ENCODE results near the gene USP28.
A peak's percentile ranks its signal among the peaks of the same experiment; 100 is the strongest.
"Not testable (repeated sequence)": the region's sequence is repeated elsewhere in the genome, so short reads cannot be mapped to it uniquely, and the experiment has no call there.

The USP28 gene

GRCh38 chr11:113802621-113803020 is 72.8 kb downstream of the USP28 start:
- H3K27ac ChIP-seq, result no peak overlapping the region
- no peak overlapping the region for H2AFZ ChIP-seq (ENCODE audit: low read depth)
- no peak overlapping the region for H3K9ac ChIP-seq
- H3K36me3 ChIP-seq (ENCODE audit: insufficient read depth), result no peaks in the 10 kb centered on the region
- H4K20me1 ChIP-seq (ENCODE audit: insufficient read depth), result no peaks in the 10 kb centered on the region
- no peaks in the 10 kb centered on the region for H3K27me3 ChIP-seq (ENCODE audit: insufficient read depth, low read depth)
- H3K4me1 ChIP-seq (ENCODE audit: low read depth, poor library complexity, severe bottlenecking), result no peaks in the 10 kb centered on the region
- no peak overlapping the region for H3K4me2 ChIP-seq
- TF ChIP-seq CTCF (conservative IDR thresholded peaks at IDR 0.05; ENCODE audit: low read depth, low read length), result no peak
- no peaks in the 10 kb centered on the region for H3K79me2 ChIP-seq (ENCODE audit: insufficient read depth, low read depth)
- H3K4me3 ChIP-seq (IDR thresholded peaks at IDR 0.05; ENCODE audit: insufficient read depth, low read depth, low read length), result no peak overlapping the region

GRCh38 chr11:113796663-113797259 is 78.6 kb downstream of the USP28 start:
- H3K9ac ChIP-seq, result no peak overlapping the region
- H2AFZ ChIP-seq (ENCODE audit: low read depth), result no peak overlapping the region
- no peak overlapping the region for H3K4me3 ChIP-seq (IDR thresholded peaks at IDR 0.05; ENCODE audit: insufficient read depth, low read depth, low read length)
- TF ChIP-seq CTCF (conservative IDR thresholded peaks at IDR 0.05; ENCODE audit: low read depth, low read length), result peak; percentile 58
- no peaks in the 10 kb centered on the region for H4K20me1 ChIP-seq (ENCODE audit: insufficient read depth)
- no peaks in the 10 kb centered on the region for H3K4me1 ChIP-seq (ENCODE audit: low read depth, poor library complexity, severe bottlenecking)
- no peaks in the 10 kb centered on the region for H3K27me3 ChIP-seq (ENCODE audit: insufficient read depth, low read depth)
- H3K4me2 ChIP-seq, result no peak overlapping the region
- no peak overlapping the region for H3K27ac ChIP-seq
- H3K79me2 ChIP-seq (ENCODE audit: insufficient read depth, low read depth), result no peaks in the 10 kb centered on the region
- H3K36me3 ChIP-seq (ENCODE audit: insufficient read depth), result no peaks in the 10 kb centered on the region

- no peak overlapping the region for H3K4me3 ChIP-seq (IDR thresholded peaks at IDR 0.05; ENCODE audit: insufficient read depth, low read depth, low read length)
- no peak overlapping the region for H3K27ac ChIP-seq
- no peak overlapping the region for H3K9ac ChIP-seq
- H2AFZ ChIP-seq (ENCODE audit: low read depth), result no peak overlapping the region
- H3K4me1 ChIP-seq (ENCODE audit: low read depth, poor library complexity, severe bottlenecking), result no peaks in the 10 kb centered on the region
- H4K20me1 ChIP-seq (ENCODE audit: insufficient read depth), result no peaks in the 10 kb centered on the region
- no peaks in the 10 kb centered on the region for H3K36me3 ChIP-seq (ENCODE audit: insufficient read depth)
- H3K27me3 ChIP-seq (ENCODE audit: insufficient read depth, low read depth), result no peaks in the 10 kb centered on the region
- H3K79me2 ChIP-seq (ENCODE audit: insufficient read depth, low read depth), result no peaks in the 10 kb centered on the region
- TF ChIP-seq CTCF (conservative IDR thresholded peaks at IDR 0.05; ENCODE audit: low read depth, low read length), result no peak
- H3K4me2 ChIP-seq, result no peak overlapping the region
Measured at GRCh38 chr11:113789675-113790320, 85.6 kb downstream of the USP28 start.

- H3K27ac ChIP-seq; H3K4me2 ChIP-seq; H3K4me3 ChIP-seq (IDR thresholded peaks at IDR 0.05; ENCODE audit: insufficient read depth, low read depth, low read length); H3K79me2 ChIP-seq (ENCODE audit: insufficient read depth, low read depth); H3K9ac ChIP-seq; H3K4me1 ChIP-seq (ENCODE audit: low read depth, poor library complexity, severe bottlenecking); H3K27me3 ChIP-seq (ENCODE audit: insufficient read depth, low read depth); H2AFZ ChIP-seq (ENCODE audit: low read depth); H3K36me3 ChIP-seq (ENCODE audit: insufficient read depth); H4K20me1 ChIP-seq (ENCODE audit: insufficient read depth): not testable (repeated sequence)
Measured at GRCh38 chr11:113789016-113789415, 86.4 kb downstream of the USP28 start.

- H3K36me3 ChIP-seq (ENCODE audit: insufficient read depth), result no peaks in the 10 kb centered on the region
- no peak overlapping the region for H3K27ac ChIP-seq
- no peaks in the 10 kb centered on the region for H3K4me1 ChIP-seq (ENCODE audit: low read depth, poor library complexity, severe bottlenecking)
- H3K4me2 ChIP-seq, result no peak overlapping the region
- no peaks in the 10 kb centered on the region for H4K20me1 ChIP-seq (ENCODE audit: insufficient read depth)
- H3K79me2 ChIP-seq (ENCODE audit: insufficient read depth, low read depth), result no peaks in the 10 kb centered on the region
- H3K4me3 ChIP-seq (IDR thresholded peaks at IDR 0.05; ENCODE audit: insufficient read depth, low read depth, low read length), result no peak overlapping the region
- no peak overlapping the region for H2AFZ ChIP-seq (ENCODE audit: low read depth)
- no peaks in the 10 kb centered on the region for H3K27me3 ChIP-seq (ENCODE audit: insufficient read depth, low read depth)
- TF ChIP-seq CTCF (conservative IDR thresholded peaks at IDR 0.05; ENCODE audit: low read depth, low read length), result no peak
- no peak overlapping the region for H3K9ac ChIP-seq
Measured at GRCh38 chr11:113782134-113782533, 93.2 kb downstream of the USP28 start.
